K562 (cell line): ENCODE results near the gene GGA2. TPM values are rescaled to one million over a fixed set of nuclear protein-coding genes. Genes with fewer than 3 reads are reported as not detected.

Source experiments
- ADNP ChIP-seq: fragments of 200-800 bp; sonication (Bioruptor generic); IDR thresholded peaks from 2 replicates; pipeline ENCODE4 v1.6.1; 2016; ENCODE audit warnings: missing genetic modification characterization, missing compliant biosample characterization
- CHD2 ChIP-seq: IDR thresholded peaks from 2 replicates; pipeline ENCODE4 v1.6.1; 2011; ENCODE audit warnings: low read depth, low read length
- DEAF1 ChIP-seq: fragments of 450-650 bp; formaldehyde crosslinking; IDR thresholded peaks from 2 replicates; pipeline ENCODE4 v1.4.0; 2020; ENCODE audit warnings: mild to moderate bottlenecking, moderate library complexity
- EP300 ChIP-seq: IDR thresholded peaks from 2 replicates; pipeline ENCODE4 v1.6.1; 2012; ENCODE audit warnings: low read length, improper control_type of control experiment
- GTF3C2 ChIP-seq: IDR thresholded peaks from 3 replicates; pipeline ENCODE4 v1.6.1; 2011; ENCODE audit warnings: borderline replicate concordance, mild to moderate bottlenecking, moderate library complexity; ENCODE audit not compliant: insufficient read length; ENCODE audit errors: extremely low read depth
- HOXB6 ChIP-seq: fragments of 250-450 bp; sonication (Bioruptor Pico); IDR thresholded peaks from 2 replicates; pipeline ENCODE4 v1.5.1; 2022; ENCODE audit warnings: mild to moderate bottlenecking, borderline replicate concordance
- PYGO2 ChIP-seq: fragments of 450-650 bp; IDR thresholded peaks from 2 replicates; pipeline ENCODE4 v1.6.1; 2016; ENCODE audit warnings: mild to moderate bottlenecking, missing genetic modification characterization, moderate library complexity, missing compliant biosample characterization
- SMAD1 ChIP-seq: fragments of 150-350 bp; IDR thresholded peaks from 2 replicates; pipeline ENCODE4 v1.6.1; 2014; ENCODE audit warnings: low read length, low read depth; ENCODE audit not compliant: partially characterized antibody
- SMARCE1 ChIP-seq: fragments of 450-650 bp; IDR thresholded peaks from 2 replicates; pipeline ENCODE4 v1.7.1; 2016; ENCODE audit warnings: mild to moderate bottlenecking
- ZNF444 ChIP-seq: fragments of 250-450 bp; sonication (Bioruptor Pico); IDR thresholded peaks from 2 replicates; pipeline ENCODE4 v1.4.0; 2020; ENCODE audit warnings: mild to moderate bottlenecking, moderate library complexity
- ZNF655 ChIP-seq: fragments of 250-450 bp; sonication (Bioruptor Pico); IDR thresholded peaks from 2 replicates; pipeline ENCODE4 v1.5.0; 2021
- ZNF699 ChIP-seq: fragments of 250-450 bp; sonication (Bioruptor Pico); IDR thresholded peaks from 2 replicates; pipeline ENCODE4 v1.8.0; 2021; ENCODE audit warnings: mild to moderate bottlenecking, moderate library complexity; ENCODE audit not compliant: insufficient replicate concordance
- ZZZ3 ChIP-seq: fragments of 450-650 bp; IDR thresholded peaks from 2 replicates; pipeline ENCODE4 v1.6.1; 2016; ENCODE audit warnings: antibody characterized with exemption, mild to moderate bottlenecking, moderate library complexity
- polyA plus RNA-seq, 8 experiments: library from polyadenylated mRNA; depleted of rRNA in 4 of 8; stranded (reverse) in 5 of 8; unstranded in 3 of 8; fragments of >200 nt; fragmentation: Nextera tagmentation in 2 of 8; fragmentation: Illumina TruSeq in 1 of 8; extraction: Ambion mirVana in 2 of 8; extraction: Trizol in 1 of 8; gene quantifications; 2 replicates each; pipeline versions ENCODE4 v1.2.1 to v1.2.3, GENCODE V29; 2011 to 2014; ENCODE audit warnings: inconsistent platforms in 1 of 8, missing spikeins in 1 of 8
- total RNA-seq, 7 experiments: library from RNA; depleted of rRNA in 6 of 7; stranded (reverse); fragments of >200 nt in 6 of 7; fragmentation: Illumina TruSeq in 2 of 7; extraction: Trizol in 2 of 7; gene quantifications; 2 replicates each; pipeline versions ENCODE4 v1.2.1 to v1.2.3, GENCODE V29; 2011 to 2021; ENCODE audit warnings: low replicate concordance in 1 of 7
- TF ChIP-seq, protein P1 (sequence below): sonication (generic); formaldehyde crosslinking; IDR thresholded peaks from 2 replicates; pipeline ENCODE4 v1.8.0; 2022; ENCODE audit warnings: mild to moderate bottlenecking, missing genetic modification reagents, borderline replicate concordance
- TF ChIP-seq, protein P2 (sequence below): sonication (generic); formaldehyde crosslinking; IDR thresholded peaks from 2 replicates; pipeline ENCODE4 v1.8.1; 2023; ENCODE audit warnings: mild to moderate bottlenecking, missing genetic modification reagents

The GGA2 gene
- total and polyA plus RNA-seq, 9 of the 15 experiments (the other 6 are each of a cell fraction or from before 2014, with no cell fraction given), result 11.9 to 133 (median 66.3) TPM

GRCh38 chr16:23514381-23515152, 4.3 kb upstream of the GGA2 start (continued):
- TF ChIP-seq GTF3C2, result no peak
- no peak for TF ChIP-seq ZZZ3
- no peak for TF ChIP-seq SMAD1
- no peak for TF ChIP-seq PYGO2 (tag)
- TF ChIP-seq DEAF1 (CRISPR knock-in tag), result no peak
- TF ChIP-seq, protein P1, sequence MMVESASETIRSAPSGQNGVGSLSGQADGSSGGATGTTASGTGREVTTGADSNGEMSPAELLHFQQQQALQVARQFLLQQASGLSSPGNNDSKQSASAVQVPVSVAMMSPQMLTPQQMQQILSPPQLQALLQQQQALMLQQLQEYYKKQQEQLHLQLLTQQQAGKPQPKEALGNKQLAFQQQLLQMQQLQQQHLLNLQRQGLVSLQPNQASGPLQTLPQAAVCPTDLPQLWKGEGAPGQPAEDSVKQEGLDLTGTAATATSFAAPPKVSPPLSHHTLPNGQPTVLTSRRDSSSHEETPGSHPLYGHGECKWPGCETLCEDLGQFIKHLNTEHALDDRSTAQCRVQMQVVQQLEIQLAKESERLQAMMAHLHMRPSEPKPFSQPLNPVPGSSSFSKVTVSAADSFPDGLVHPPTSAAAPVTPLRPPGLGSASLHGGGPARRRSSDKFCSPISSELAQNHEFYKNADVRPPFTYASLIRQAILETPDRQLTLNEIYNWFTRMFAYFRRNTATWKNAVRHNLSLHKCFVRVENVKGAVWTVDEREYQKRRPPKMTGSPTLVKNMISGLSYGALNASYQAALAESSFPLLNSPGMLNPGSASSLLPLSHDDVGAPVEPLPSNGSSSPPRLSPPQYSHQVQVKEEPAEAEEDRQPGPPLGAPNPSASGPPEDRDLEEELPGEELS, result no peak
- no peak for TF ChIP-seq SMARCE1
- TF ChIP-seq HOXB6, result no peak
- no peak for TF ChIP-seq ZNF655
- no peak for TF ChIP-seq ZNF699 (CRISPR knock-in tag)
- no peak for TF ChIP-seq ADNP (tag)
- no peak for TF ChIP-seq EP300
- TF ChIP-seq CHD2, result no peak
- TF ChIP-seq, protein P2, sequence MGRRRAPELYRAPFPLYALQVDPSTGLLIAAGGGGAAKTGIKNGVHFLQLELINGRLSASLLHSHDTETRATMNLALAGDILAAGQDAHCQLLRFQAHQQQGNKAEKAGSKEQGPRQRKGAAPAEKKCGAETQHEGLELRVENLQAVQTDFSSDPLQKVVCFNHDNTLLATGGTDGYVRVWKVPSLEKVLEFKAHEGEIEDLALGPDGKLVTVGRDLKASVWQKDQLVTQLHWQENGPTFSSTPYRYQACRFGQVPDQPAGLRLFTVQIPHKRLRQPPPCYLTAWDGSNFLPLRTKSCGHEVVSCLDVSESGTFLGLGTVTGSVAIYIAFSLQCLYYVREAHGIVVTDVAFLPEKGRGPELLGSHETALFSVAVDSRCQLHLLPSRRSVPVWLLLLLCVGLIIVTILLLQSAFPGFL (CRISPR knock-in tag), result no peak
- TF ChIP-seq ZNF444 (CRISPR knock-in tag), result no peak
